Endothelial cell of umbilical vein (primary cell): Measurements from ENCODE around the gene ASB1. TPM values are rescaled to one million over a fixed set of nuclear protein-coding genes. Genes with fewer than 3 reads are reported as not detected.

ENCODE experiments used
- BruUV-seq: library from RNA; stranded (reverse); fragments of 400-500 nt; replicated peaks from 2 replicates; lab custom pipeline; 2021; lab: Mats Ljungman, UMichigan
- CTCF ChIA-PET: fragments of 300-600, 350-600 bp; sonication (Branson Sonifier 250); formaldehyde crosslinking; loops from one replicate; lab custom pipeline; 2021; ENCODE audit warnings: antibody characterized with exemption, inconsistent platforms; lab: Charles Lee
- POLR2A ChIA-PET: fragments of 300-600, 350-600 bp; sonication (Branson Sonifier 250); formaldehyde crosslinking; loops from one replicate; lab custom pipeline; 2021; ENCODE audit warnings: antibody characterized with exemption, inconsistent platforms; lab: Charles Lee
- DNase-seq: peaks from one replicate; pipeline ENCODE4 v3.0.0-alpha.2; 2011; ENCODE audit warnings: low read depth, low spot score
- FAIRE-seq: peaks from 2 replicates; lab custom pipeline; 2011; peaks lifted over from hg19 to GRCh38; lab: Jason Lieb, UNC
- H2AFZ ChIP-seq: 2 replicates; pipeline ENCODE4 v1.6.0; 2012; ENCODE audit warnings: low read depth, low read length, control low read depth, inconsistent platforms
- H3K27ac ChIP-seq: 2 replicates; pipeline ENCODE4 v1.5.1; 2011; ENCODE audit warnings: low read depth, mild to moderate bottlenecking, control low read depth, low read length, moderate library complexity; ENCODE audit not compliant: insufficient read depth
- H3K27me3 ChIP-seq, 2 experiments: 2 replicates each; pipeline versions ENCODE4 v1.6.0 to v1.6.1; 2011; ENCODE audit warnings: low read length in 2 of 2, mixed read lengths in 1 of 2; ENCODE audit not compliant: control insufficient read depth in 2 of 2, insufficient read depth in 2 of 2
- H3K36me3 ChIP-seq, 2 experiments: 2 replicates in 1 of 2; 3 replicates in 1 of 2; pipeline ENCODE4 v1.5.1; 2011; ENCODE audit warnings: low read length in 2 of 2, mild to moderate bottlenecking in 1 of 2, moderate library complexity in 1 of 2; ENCODE audit not compliant: control insufficient read depth in 2 of 2, insufficient read depth in 2 of 2; ENCODE audit errors: extremely low read depth in 1 of 2
- H3K4me1 ChIP-seq: 3 replicates; pipeline ENCODE4 v1.5.1; 2011; ENCODE audit warnings: mild to moderate bottlenecking, low read length; ENCODE audit not compliant: control insufficient read depth, insufficient read depth; ENCODE audit errors: extremely low read depth
- H3K4me2 ChIP-seq: 2 replicates; pipeline ENCODE4 v1.6.1; 2011; ENCODE audit warnings: low read length, control low read depth, mixed read lengths; ENCODE audit not compliant: insufficient read depth
- H3K4me3 ChIP-seq, 3 experiments: fragments of 200-600 bp in 1 of 3; sonication (generic), shearing (Covaris generic) in 1 of 3; replicated peaks in 1 of 3; 2 replicates each; pipeline ENCODE4 v1.5.1; 2011 to 2016; ENCODE audit warnings: control low read depth in 3 of 3, low read length in 3 of 3, mild to moderate bottlenecking in 2 of 3, inconsistent platforms in 1 of 3, low read depth in 1 of 3, moderate library complexity in 1 of 3; ENCODE audit not compliant: insufficient read depth in 1 of 3
- H3K79me2 ChIP-seq: 2 replicates; pipeline ENCODE4 v1.6.0; 2012; ENCODE audit warnings: low read length, inconsistent platforms; ENCODE audit not compliant: control insufficient read depth, insufficient read depth
- H3K9ac ChIP-seq: replicated peaks from 2 replicates; pipeline ENCODE3; 2011; ENCODE audit warnings: low read length, control low read depth; ENCODE audit not compliant: insufficient read depth; ENCODE audit errors: extremely low read depth
- H3K9me1 ChIP-seq: replicated peaks from 3 replicates; pipeline ENCODE4 v1.6.0; 2011; ENCODE audit warnings: mild to moderate bottlenecking, low read length; ENCODE audit not compliant: control insufficient read depth, insufficient read depth; ENCODE audit errors: extremely low read depth
- H3K9me3 ChIP-seq: replicated peaks from 2 replicates; pipeline ENCODE4 v1.5.1; 2012; ENCODE audit warnings: low read length, inconsistent platforms; ENCODE audit not compliant: control insufficient read depth, insufficient read depth
- H4K20me1 ChIP-seq: replicated peaks from 2 replicates; pipeline ENCODE3; 2011; ENCODE audit warnings: mild to moderate bottlenecking, low read length; ENCODE audit not compliant: control insufficient read depth, insufficient read depth; ENCODE audit errors: extremely low read depth
- EZH2 ChIP-seq: IDR thresholded peaks from 2 replicates; pipeline ENCODE4 v1.6.1; 2012; ENCODE audit warnings: borderline replicate concordance, low read depth, mild to moderate bottlenecking, moderate library complexity, low read length, inconsistent platforms; ENCODE audit not compliant: severe bottlenecking
- FOS ChIP-seq: IDR thresholded peaks from 2 replicates; pipeline ENCODE4 v1.6.1; 2011; ENCODE audit warnings: mild to moderate bottlenecking, low read length, moderate library complexity, borderline replicate concordance; ENCODE audit not compliant: insufficient read depth
- GATA2 ChIP-seq: IDR thresholded peaks from 2 replicates; pipeline ENCODE4 v1.7.0; 2011; ENCODE audit warnings: low read depth, mild to moderate bottlenecking, moderate library complexity, mixed read lengths, low read length; ENCODE audit not compliant: insufficient read length, insufficient read depth
- JUN ChIP-seq: IDR thresholded peaks from 2 replicates; pipeline ENCODE4 v1.6.1; 2011; ENCODE audit warnings: borderline replicate concordance, low read depth; ENCODE audit not compliant: insufficient read length, insufficient read depth
- MYC ChIP-seq: IDR thresholded peaks from one replicate; pipeline ENCODE4 v1.6.1; 2011; ENCODE audit warnings: mild to moderate bottlenecking, low read depth, low read length
- POLR2A ChIP-seq: IDR thresholded peaks from 2 replicates; pipeline ENCODE4 v1.6.1; 2012; ENCODE audit warnings: low read depth, mild to moderate bottlenecking, control low read depth, low read length
- POLR2AphosphoS5 ChIP-seq: IDR thresholded peaks from 2 replicates; pipeline ENCODE4 v1.6.1; 2012; ENCODE audit warnings: low read depth, mild to moderate bottlenecking, control low read depth, low read length, moderate library complexity; ENCODE audit not compliant: insufficient read depth
- dilution Hi-C: fragments of 300-500 bp; cut with MboI; formaldehyde crosslinking; loops from one replicate; pipeline ENCODE4 v1.15.0; 2019; ENCODE audit warnings: low sequenced_read_pairs; ENCODE audit not compliant: extremely low pct_ligation_motif_present
- intact Hi-C: fragments of 100-400 bp; cut with micrococcal nuclease; formaldehyde crosslinking; loops from one replicate; pipeline ENCODE4 v1.10.0; 2022
- polyA plus RNA-seq, 4 experiments: library from polyadenylated mRNA; depleted of rRNA in 3 of 4; stranded (reverse) in 3 of 4; unstranded in 1 of 4; fragments of >200 nt; gene quantifications; 2 replicates each; pipeline versions ENCODE4 v1.2.1 to v1.2.3, GENCODE V29; 2011 to 2012; ENCODE audit warnings: missing spikeins in 1 of 4
- total RNA-seq: library from RNA; stranded (reverse); gene quantifications from 2 replicates; pipeline ENCODE4 v1.2.3, GENCODE V29; 2021
- TF ChIP-seq, protein P1 (sequence below), 2 donors: IDR thresholded peaks; 1 replicate in 1 of 2; 2 replicates in 1 of 2; pipeline ENCODE4 v1.5.1; 2011; ENCODE audit warnings: low read length in 2 of 2, mild to moderate bottlenecking in 2 of 2, moderate library complexity in 2 of 2, control low read depth in 1 of 2, inconsistent platforms in 1 of 2, low read depth in 1 of 2; ENCODE audit not compliant: insufficient read depth in 1 of 2; ENCODE audit errors: extremely low read depth in 1 of 2
- TF ChIP-seq, protein P2 (sequence below): IDR thresholded peaks from 2 replicates; pipeline ENCODE4 v1.6.1; 2011; ENCODE audit not compliant: insufficient read depth, insufficient read length

The ASB1 gene
- total and polyA plus RNA-seq, 2 donors (not counting 3 experiments of a cell fraction or from before 2014, with no cell fraction given), result 12.3 to 16.2 TPM

DNA sequence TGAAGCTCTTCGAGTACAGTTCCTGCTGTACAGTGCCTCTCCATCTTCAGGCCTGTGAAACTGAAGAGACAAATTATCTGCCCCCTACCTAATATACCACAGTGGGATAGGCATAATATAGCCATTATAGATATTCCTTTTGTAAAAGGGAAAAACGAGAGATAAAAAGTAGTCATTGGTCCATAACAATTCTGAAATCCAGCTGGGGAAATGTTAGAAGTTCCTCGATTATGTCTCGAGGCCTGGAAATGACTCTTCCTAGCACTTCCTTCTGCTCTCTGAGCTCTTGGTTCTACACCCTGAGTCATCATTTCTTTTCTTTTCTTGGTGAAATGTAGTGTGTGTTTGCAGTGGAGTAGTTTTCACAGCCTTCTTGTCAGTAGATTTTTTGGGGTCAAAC lies 51.5 kb downstream of the ASB1 start:
- POLR2A ChIA-PET, result no interaction called here
- dilution Hi-C loops, result no loop called here

More for the DNA sequence above, 51.5 kb downstream of the ASB1 start:
- Histone ChIP-seq H3K9ac (no peak overlapping the region), H3K27ac (no peak overlapping the region), H3K27me3 (peaks cover 0 to 4% of the 10 kb centered on the region in 2 experiments), H3K4me1 (no peaks in the 10 kb centered on the region), H2AFZ (no peak overlapping the region), H3K9me1 (no peaks in the 10 kb centered on the region), H3K36me3 (no peaks in the 10 kb centered on the region), H3K4me3 (no peak overlapping the region), H4K20me1 (no peaks in the 10 kb centered on the region), H3K4me2 (no peak overlapping the region), H3K79me2 (no peaks in the 10 kb centered on the region), H3K9me3 (no peaks in the 10 kb centered on the region)
- FAIRE-seq, result no peak
- CTCF ChIA-PET, result interaction anchor here (1.5 to 1.6 kb wide), 2 partner anchors 12 to 307 kb away, joined by 4 to 5 read pairs; no protein-coding TSS in a partner anchor
- no TSS peak for BruUV-seq
- DNase-seq, result no peak
- intact Hi-C loops, result no loop called here
- no peak for TF ChIP-seq JUN
- TF ChIP-seq, protein P1, sequence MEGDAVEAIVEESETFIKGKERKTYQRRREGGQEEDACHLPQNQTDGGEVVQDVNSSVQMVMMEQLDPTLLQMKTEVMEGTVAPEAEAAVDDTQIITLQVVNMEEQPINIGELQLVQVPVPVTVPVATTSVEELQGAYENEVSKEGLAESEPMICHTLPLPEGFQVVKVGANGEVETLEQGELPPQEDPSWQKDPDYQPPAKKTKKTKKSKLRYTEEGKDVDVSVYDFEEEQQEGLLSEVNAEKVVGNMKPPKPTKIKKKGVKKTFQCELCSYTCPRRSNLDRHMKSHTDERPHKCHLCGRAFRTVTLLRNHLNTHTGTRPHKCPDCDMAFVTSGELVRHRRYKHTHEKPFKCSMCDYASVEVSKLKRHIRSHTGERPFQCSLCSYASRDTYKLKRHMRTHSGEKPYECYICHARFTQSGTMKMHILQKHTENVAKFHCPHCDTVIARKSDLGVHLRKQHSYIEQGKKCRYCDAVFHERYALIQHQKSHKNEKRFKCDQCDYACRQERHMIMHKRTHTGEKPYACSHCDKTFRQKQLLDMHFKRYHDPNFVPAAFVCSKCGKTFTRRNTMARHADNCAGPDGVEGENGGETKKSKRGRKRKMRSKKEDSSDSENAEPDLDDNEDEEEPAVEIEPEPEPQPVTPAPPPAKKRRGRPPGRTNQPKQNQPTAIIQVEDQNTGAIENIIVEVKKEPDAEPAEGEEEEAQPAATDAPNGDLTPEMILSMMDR (IDR thresholded peaks at IDR 0.05; ENCODE audit: extremely low read depth in 1 of 2, insufficient read depth in 1 of 2, low read depth in 1 of 2, low read length in 2 of 2), result no peak
- TF ChIP-seq GATA2, result no peak
- TF ChIP-seq, protein P2, sequence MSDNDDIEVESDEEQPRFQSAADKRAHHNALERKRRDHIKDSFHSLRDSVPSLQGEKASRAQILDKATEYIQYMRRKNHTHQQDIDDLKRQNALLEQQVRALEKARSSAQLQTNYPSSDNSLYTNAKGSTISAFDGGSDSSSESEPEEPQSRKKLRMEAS, result no peak
- no peak for TF ChIP-seq POLR2A
- TF ChIP-seq EZH2, result no peak
- no peak for TF ChIP-seq FOS
- no peak for TF ChIP-seq MYC
- no peak for TF ChIP-seq POLR2AphosphoS5
